ENCODE data around the gene EHD1. TPM values are rescaled to one million over a fixed set of nuclear protein-coding genes. Genes with fewer than 3 reads are reported as not detected.

Gene EHD1
- total and polyA plus RNA-seq, 9 of the 15 experiments (the other 6 are each of a cell fraction or from before 2014, with no cell fraction given): 0.46 to 65.0 (median 16.4) TPM

GRCh38 chr11:64910451-64911093 is 32.2 kb upstream of the EHD1 start:
- intact Hi-C loops (cut with micrococcal nuclease): no loop called here
- BruUV-seq (replicated peaks): no TSS peak

GRCh38 chr11:64909653-64910343 is 31.4 kb upstream of the EHD1 start:
- in situ Hi-C loops (cut with MboI): no loop called here
- Histone ChIP-seq H3K9ac (ENCODE audit: insufficient read depth in 1 of 2, low read depth in 2 of 2, low read length in 2 of 2) (no peak overlapping the region), H3K9me1 (ENCODE audit: control insufficient read depth, insufficient read depth, low read length) (peaks cover 5% of the 10 kb centered on the region), H3K4me3 (no peak overlapping the region), H2AFZ (ENCODE audit: low read depth, low read length) (no peak overlapping the region), H4K20me1 (replicated peaks; ENCODE audit: control insufficient read depth, insufficient read depth, low read length) (no peaks in the 10 kb centered on the region), H3K27ac (ENCODE audit: extremely low read depth, low read depth, low read length) (no peak overlapping the region), H3K36me3 (ENCODE audit: control insufficient read depth, insufficient read depth, low read length) (peaks cover 89% of the 10 kb centered on the region; the same call in 2 of the 3 replicates), H3K4me2 (ENCODE audit: insufficient read depth, low read length) (no peak overlapping the region), H3K4me1 (replicated peaks in 1 of 2; ENCODE audit: control insufficient read depth in 2 of 2, insufficient read depth in 2 of 2, low read length in 2 of 2) (peaks cover 0 to 35% of the 10 kb centered on the region in 2 experiments; a peak in 2 of 5 replicates), H3K27me3 (ENCODE audit: control insufficient read depth in 2 of 2, insufficient read depth in 2 of 2, low read length in 2 of 2) (no peaks in the 10 kb centered on the region), H3K79me2 (ENCODE audit: control insufficient read depth, insufficient read depth, low read length) (no peaks in the 10 kb centered on the region; the same call in 2 of the 3 replicates), H3K9me3 (replicated peaks; ENCODE audit: control insufficient read depth, insufficient read depth, low read depth, low read length) (no peaks in the 10 kb centered on the region)
- no TSS peak for BruUV-seq (replicated peaks)
- 91% methylated on average over 31 of the region's 39 CpGs for WGBS (ENCODE audit: insufficient coverage, low coverage, missing lambda C conversion rate)
- ATAC-seq: no peak
- ChIA-PET CTCF (ENCODE audit: low intra/inter-chr PET ratio) (interaction anchor here (0.7 kb wide), 2 partner anchors 85 to 431 kb away, joined by 3 read pairs; no protein-coding TSS in a partner anchor), POLR2A (interaction anchor here (0.6 kb wide), 1 partner anchor 44 kb away, joined by 5 read pairs; no protein-coding TSS in a partner anchor)
- DNase-seq (ENCODE audit: extremely low read depth in 1 of 4, low spot score in 3 of 4): no peak
- no peak for FAIRE-seq
- intact Hi-C loops (cut with micrococcal nuclease): no loop called here
- no peak for TF ChIP-seq HBP1 (CRISPR knock-in tag; IDR thresholded peaks at IDR 0.05)
- TF ChIP-seq RBM25 (IDR thresholded peaks at IDR 0.05; ENCODE audit: low read depth, low read length, severe bottlenecking): no peak
- no peak for TF ChIP-seq KDM1A (IDR thresholded peaks at IDR 0.05)
- no peak for TF ChIP-seq LARP7 (IDR thresholded peaks at IDR 0.05)

More at GRCh38 chr11:64910451-64911093, 32.2 kb upstream of the EHD1 start:
- 90% methylated on average over 20 of the region's 27 CpGs for WGBS (ENCODE audit: insufficient coverage, low coverage, missing lambda C conversion rate)
- TF ChIP-seq POLR2G (IDR thresholded peaks at IDR 0.05; ENCODE audit: low read depth, low read length) (peak; percentile 36), BCL6 (CRISPR knock-in tag; IDR thresholded peaks at IDR 0.05) (no peak)
- DNase-seq (ENCODE audit: extremely low read depth in 1 of 4, low spot score in 3 of 4): no peak
- in situ Hi-C loops (cut with MboI): no loop called here
- ATAC-seq: no peak
- H2AFZ ChIP-seq (ENCODE audit: low read depth, low read length): no peak overlapping the region
- FAIRE-seq: no peak
- no peaks in the 10 kb centered on the region for H3K9me3 ChIP-seq (replicated peaks; ENCODE audit: control insufficient read depth, insufficient read depth, low read depth, low read length)
- H3K27ac ChIP-seq (ENCODE audit: extremely low read depth, low read depth, low read length): no peak overlapping the region
- CTCF ChIA-PET (ENCODE audit: low intra/inter-chr PET ratio): interaction anchor here (0.7 kb wide), 1 partner anchor 431 kb away, joined by 3 read pairs; no protein-coding TSS in a partner anchor
- peaks cover 8% of the 10 kb centered on the region for H3K79me2 ChIP-seq (ENCODE audit: control insufficient read depth, insufficient read depth, low read length)
- no peak overlapping the region for H3K4me3 ChIP-seq
- no peaks in the 10 kb centered on the region for H3K27me3 ChIP-seq (ENCODE audit: control insufficient read depth in 2 of 2, insufficient read depth in 2 of 2, low read length in 2 of 2)
- peaks cover 82% of the 10 kb centered on the region; the same call in 2 of the 3 replicates for H3K36me3 ChIP-seq (ENCODE audit: control insufficient read depth, insufficient read depth, low read length)
- H3K4me1 ChIP-seq (replicated peaks in 1 of 2; ENCODE audit: control insufficient read depth in 2 of 2, insufficient read depth in 2 of 2, low read length in 2 of 2): peaks cover 3 to 38% of the 10 kb centered on the region in 2 experiments; a peak in 4 of 5 replicates
- H3K9ac ChIP-seq (ENCODE audit: insufficient read depth in 1 of 2, low read depth in 2 of 2, low read length in 2 of 2): no peak overlapping the region
- H4K20me1 ChIP-seq (replicated peaks; ENCODE audit: control insufficient read depth, insufficient read depth, low read length): no peaks in the 10 kb centered on the region
- H3K9me1 ChIP-seq (ENCODE audit: control insufficient read depth, insufficient read depth, low read length): peaks cover 5% of the 10 kb centered on the region
- POLR2A ChIA-PET: interaction anchor here (0.6 kb wide), 1 partner anchor 44 kb away, joined by 5 read pairs; no protein-coding TSS in a partner anchor
- H3K4me2 ChIP-seq (ENCODE audit: insufficient read depth, low read length): no peak overlapping the region

All from K562 (cell line).